ENCODE measurements around the gene PAX6. TPM values are rescaled to one million over a fixed set of nuclear protein-coding genes. Genes with fewer than 3 reads are reported as not detected.

The PAX6 gene
- total and polyA plus RNA-seq, 2 of the 13 experiments (the other 11 are each of a cell fraction or from before 2014, with no cell fraction given) = 0.15 to 1.1 TPM

DNA sequence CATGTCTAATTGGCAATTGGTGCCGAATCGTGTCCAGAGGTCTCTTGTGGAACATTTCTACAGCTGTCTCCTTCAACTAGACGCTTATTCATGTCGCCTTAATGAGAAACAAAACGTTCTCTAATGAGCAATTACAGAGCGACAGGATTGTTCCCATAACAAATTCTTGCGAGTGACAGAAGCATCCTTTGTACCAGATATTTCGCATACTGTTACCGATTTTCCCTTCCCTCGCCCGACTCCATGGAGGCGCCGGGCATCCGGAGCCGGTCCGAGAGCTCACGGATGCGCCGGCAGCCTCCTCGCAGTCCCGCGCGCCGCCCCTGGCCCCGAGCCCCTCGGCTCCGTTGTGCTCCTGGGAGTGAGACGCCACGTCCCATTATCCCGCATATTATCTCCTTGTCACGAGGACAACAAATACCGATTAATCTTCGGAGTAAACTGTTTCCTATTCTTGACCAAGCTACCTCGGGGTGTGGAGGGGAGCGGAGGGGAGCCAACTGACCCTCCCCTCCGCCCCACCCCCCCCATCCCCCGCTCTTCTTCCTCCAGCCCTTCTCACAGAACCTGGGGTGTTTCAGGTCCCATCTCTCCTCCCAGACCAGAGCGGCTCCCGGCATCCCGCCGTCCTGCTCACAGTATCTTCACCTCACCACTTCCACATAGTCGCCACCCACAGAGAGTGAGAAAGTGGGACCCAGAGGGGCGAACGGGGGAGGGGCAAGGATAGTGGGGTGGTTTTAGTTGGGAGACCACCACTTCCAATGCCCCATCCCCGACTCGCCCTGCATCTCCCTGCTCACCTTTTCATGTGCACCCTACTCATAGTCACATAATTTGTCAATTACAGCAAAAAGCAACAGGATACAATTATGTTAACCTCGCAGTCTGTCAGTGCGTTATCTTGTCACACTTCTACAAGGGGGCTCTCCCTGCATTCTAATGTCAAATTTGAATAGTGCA, 11.4 kb downstream of the PAX6 start:
- H3K9ac ChIP-seq (ENCODE audit: insufficient read depth, low read depth, low read length) = no peak overlapping the region
- 84% methylated on average over 48 of the region's 48 CpGs for WGBS (ENCODE audit: low lambda C conversion rate)
- in situ Hi-C loops (cut with HindIII; ENCODE audit: extremely low pct_ligation_motif_present, low pct_unique_long_range_greater_than_20kb) = no loop called here

More for the DNA sequence above, 11.4 kb downstream of the PAX6 start:
- Histone ChIP-seq H3K27me3 (ENCODE audit: control insufficient read depth in 1 of 2, insufficient read depth in 2 of 2, low read length in 2 of 2) (no peaks in the 10 kb centered on the region), H2AFZ (ENCODE audit: low read length) (no peak overlapping the region), H3K79me2 (ENCODE audit: insufficient read depth, low read length) (no peaks in the 10 kb centered on the region), H3K4me3 (replicated peaks in 1 of 3; ENCODE audit: insufficient read depth in 1 of 3, low read depth in 2 of 3, low read length in 3 of 3) (no peak overlapping the region), H3K4me1 (ENCODE audit: insufficient read depth, low read length) (no peaks in the 10 kb centered on the region), H3K4me2 (ENCODE audit: low read depth, low read length) (no peak overlapping the region), H3K27ac (ENCODE audit: extremely low read length, insufficient read depth, low read length) (no peak overlapping the region), H3K36me3 (replicated peaks in 1 of 2; ENCODE audit: control insufficient read depth in 1 of 2, insufficient read depth in 2 of 2, low read length in 2 of 2) (no peaks in the 10 kb centered on the region), H3K9me3 (ENCODE audit: low read length) (no peaks in the 10 kb centered on the region), H4K20me1 (ENCODE audit: insufficient read depth, low read length) (no peaks in the 10 kb centered on the region)
- no peak for DNase-seq (ENCODE audit: low spot score)
- no peak for FAIRE-seq
- BruUV-seq (replicated peaks) = no TSS peak
- no peak for ATAC-seq
- intact Hi-C loops (cut with micrococcal nuclease; ENCODE audit: unreplicated experiment) = no loop called here
- no peak for TF ChIP-seq CBX1 (IDR thresholded peaks at IDR 0.05; ENCODE audit: low read depth)
- no peak for TF ChIP-seq SAP130 (CRISPR knock-in tag; IDR thresholded peaks at IDR 0.05; ENCODE audit: low read depth)
- TF ChIP-seq, protein P1, sequence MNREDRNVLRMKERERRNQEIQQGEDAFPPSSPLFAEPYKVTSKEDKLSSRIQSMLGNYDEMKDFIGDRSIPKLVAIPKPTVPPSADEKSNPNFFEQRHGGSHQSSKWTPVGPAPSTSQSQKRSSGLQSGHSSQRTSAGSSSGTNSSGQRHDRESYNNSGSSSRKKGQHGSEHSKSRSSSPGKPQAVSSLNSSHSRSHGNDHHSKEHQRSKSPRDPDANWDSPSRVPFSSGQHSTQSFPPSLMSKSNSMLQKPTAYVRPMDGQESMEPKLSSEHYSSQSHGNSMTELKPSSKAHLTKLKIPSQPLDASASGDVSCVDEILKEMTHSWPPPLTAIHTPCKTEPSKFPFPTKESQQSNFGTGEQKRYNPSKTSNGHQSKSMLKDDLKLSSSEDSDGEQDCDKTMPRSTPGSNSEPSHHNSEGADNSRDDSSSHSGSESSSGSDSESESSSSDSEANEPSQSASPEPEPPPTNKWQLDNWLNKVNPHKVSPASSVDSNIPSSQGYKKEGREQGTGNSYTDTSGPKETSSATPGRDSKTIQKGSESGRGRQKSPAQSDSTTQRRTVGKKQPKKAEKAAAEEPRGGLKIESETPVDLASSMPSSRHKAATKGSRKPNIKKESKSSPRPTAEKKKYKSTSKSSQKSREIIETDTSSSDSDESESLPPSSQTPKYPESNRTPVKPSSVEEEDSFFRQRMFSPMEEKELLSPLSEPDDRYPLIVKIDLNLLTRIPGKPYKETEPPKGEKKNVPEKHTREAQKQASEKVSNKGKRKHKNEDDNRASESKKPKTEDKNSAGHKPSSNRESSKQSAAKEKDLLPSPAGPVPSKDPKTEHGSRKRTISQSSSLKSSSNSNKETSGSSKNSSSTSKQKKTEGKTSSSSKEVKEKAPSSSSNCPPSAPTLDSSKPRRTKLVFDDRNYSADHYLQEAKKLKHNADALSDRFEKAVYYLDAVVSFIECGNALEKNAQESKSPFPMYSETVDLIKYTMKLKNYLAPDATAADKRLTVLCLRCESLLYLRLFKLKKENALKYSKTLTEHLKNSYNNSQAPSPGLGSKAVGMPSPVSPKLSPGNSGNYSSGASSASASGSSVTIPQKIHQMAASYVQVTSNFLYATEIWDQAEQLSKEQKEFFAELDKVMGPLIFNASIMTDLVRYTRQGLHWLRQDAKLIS (CRISPR knock-in tag; IDR thresholded peaks at IDR 0.05) = no peak
- TF ChIP-seq ZFAT (CRISPR knock-in tag; conservative IDR thresholded peaks at IDR 0.05) = no peak
- no peak for TF ChIP-seq LRRFIP1 (CRISPR knock-in tag; conservative IDR thresholded peaks at IDR 0.05)
- no peak for TF ChIP-seq ZHX1 (CRISPR knock-in tag; IDR thresholded peaks at IDR 0.05; ENCODE audit: low read depth)
- ChIA-PET CTCF (ENCODE audit: low intra/inter-chr PET ratio, low total read pairs) (no interaction called here), POLR2A (no interaction called here)
